ENCODE data around the gene VPS13D. TPM values are rescaled to one million over a fixed set of nuclear protein-coding genes. Genes with fewer than 3 reads are reported as not detected.

The VPS13D gene
- total RNA-seq, 1 donor from 2014 or later: 25.8 TPM

GRCh38 chr1:12496154-12496961 is 266.5 kb downstream of the VPS13D start:
- no peak for FAIRE-seq
- Histone ChIP-seq H3K4me3 (ENCODE audit: low read depth, low read length) (no peak overlapping the region), H3K36me3 (ENCODE audit: control insufficient read depth, insufficient read depth, low read length) (peaks cover 2% of the 10 kb centered on the region), H3K27me3 (ENCODE audit: control insufficient read depth, insufficient read depth, low read length) (no peaks in the 10 kb centered on the region)
- no peak for DNase-seq (ENCODE audit: low read depth)
- TF ChIP-seq, protein P1, sequence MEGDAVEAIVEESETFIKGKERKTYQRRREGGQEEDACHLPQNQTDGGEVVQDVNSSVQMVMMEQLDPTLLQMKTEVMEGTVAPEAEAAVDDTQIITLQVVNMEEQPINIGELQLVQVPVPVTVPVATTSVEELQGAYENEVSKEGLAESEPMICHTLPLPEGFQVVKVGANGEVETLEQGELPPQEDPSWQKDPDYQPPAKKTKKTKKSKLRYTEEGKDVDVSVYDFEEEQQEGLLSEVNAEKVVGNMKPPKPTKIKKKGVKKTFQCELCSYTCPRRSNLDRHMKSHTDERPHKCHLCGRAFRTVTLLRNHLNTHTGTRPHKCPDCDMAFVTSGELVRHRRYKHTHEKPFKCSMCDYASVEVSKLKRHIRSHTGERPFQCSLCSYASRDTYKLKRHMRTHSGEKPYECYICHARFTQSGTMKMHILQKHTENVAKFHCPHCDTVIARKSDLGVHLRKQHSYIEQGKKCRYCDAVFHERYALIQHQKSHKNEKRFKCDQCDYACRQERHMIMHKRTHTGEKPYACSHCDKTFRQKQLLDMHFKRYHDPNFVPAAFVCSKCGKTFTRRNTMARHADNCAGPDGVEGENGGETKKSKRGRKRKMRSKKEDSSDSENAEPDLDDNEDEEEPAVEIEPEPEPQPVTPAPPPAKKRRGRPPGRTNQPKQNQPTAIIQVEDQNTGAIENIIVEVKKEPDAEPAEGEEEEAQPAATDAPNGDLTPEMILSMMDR (IDR thresholded peaks at IDR 0.05; ENCODE audit: insufficient read depth, low read length, severe bottlenecking): no peak

DNA sequence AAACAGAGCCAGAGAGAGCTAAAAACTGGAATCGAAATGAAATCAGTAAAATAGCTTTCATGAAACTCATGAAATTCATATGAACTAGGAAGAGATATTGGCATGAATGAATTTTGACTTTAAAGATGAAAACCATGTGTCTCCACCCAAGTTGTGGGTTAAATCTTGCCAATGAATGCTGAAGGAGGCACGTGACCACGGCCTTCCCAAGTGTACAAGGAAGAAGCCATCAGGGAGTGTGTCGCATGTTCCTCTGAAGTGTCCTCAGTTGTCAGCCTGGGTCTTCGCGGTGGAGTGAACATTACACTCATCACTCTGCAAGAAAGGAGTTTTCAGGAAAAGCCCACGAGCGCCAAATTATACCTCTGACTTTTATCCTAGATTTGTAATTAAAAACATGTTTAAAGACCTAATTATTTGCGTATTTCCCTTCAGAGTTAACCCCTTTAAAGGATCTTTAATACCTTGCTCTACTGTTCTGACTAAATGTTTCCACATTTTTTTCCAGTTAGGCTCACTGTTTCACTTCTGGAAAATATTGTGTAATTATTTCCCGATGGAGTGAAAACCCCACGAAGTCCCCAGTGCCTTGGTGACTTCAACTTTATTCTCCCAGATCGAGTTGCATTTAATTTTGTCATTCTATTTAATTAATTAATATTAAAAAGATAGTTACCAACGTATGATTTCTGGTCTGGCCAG is 269.9 kb downstream of the VPS13D start:
- no peak for DNase-seq (ENCODE audit: low read depth)
- no peak overlapping the region for H3K4me3 ChIP-seq (ENCODE audit: low read depth, low read length)
- TF ChIP-seq, protein P1 (IDR thresholded peaks at IDR 0.05; ENCODE audit: insufficient read depth, low read length, severe bottlenecking): no peak
- peaks cover 3% of the 10 kb centered on the region for H3K36me3 ChIP-seq (ENCODE audit: control insufficient read depth, insufficient read depth, low read length)
- FAIRE-seq: no peak
- no peaks in the 10 kb centered on the region for H3K27me3 ChIP-seq (ENCODE audit: control insufficient read depth, insufficient read depth, low read length)

DNA sequence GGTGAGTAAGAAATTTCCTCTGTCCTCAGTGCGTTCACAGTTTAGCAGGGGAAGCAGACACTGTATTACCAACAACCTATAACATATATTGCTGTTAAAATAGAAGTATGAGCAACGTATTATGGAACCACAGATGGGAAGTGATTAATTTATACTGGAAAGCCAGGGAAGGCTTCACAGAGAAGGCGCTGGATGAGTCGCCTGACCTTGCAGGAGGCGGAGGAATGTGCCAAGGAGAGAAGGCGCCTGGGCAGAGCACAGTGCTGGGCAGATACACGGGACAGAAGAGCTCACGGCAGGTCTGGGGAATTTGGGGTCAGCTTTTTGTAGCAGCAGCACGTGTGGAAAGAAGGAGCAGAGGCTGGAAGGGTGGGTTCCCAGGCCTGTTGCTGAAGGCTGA is 271.8 kb downstream of the VPS13D start:
- TF ChIP-seq, protein P1 (IDR thresholded peaks at IDR 0.05; ENCODE audit: insufficient read depth, low read length, severe bottlenecking): no peak
- H3K27me3 ChIP-seq (ENCODE audit: control insufficient read depth, insufficient read depth, low read length): no peaks in the 10 kb centered on the region
- DNase-seq (ENCODE audit: low read depth) (peak; percentile 62), FAIRE-seq (no peak)
- H3K4me3 ChIP-seq (ENCODE audit: low read depth, low read length): no peak overlapping the region
- peaks cover 5% of the 10 kb centered on the region for H3K36me3 ChIP-seq (ENCODE audit: control insufficient read depth, insufficient read depth, low read length)

DNA sequence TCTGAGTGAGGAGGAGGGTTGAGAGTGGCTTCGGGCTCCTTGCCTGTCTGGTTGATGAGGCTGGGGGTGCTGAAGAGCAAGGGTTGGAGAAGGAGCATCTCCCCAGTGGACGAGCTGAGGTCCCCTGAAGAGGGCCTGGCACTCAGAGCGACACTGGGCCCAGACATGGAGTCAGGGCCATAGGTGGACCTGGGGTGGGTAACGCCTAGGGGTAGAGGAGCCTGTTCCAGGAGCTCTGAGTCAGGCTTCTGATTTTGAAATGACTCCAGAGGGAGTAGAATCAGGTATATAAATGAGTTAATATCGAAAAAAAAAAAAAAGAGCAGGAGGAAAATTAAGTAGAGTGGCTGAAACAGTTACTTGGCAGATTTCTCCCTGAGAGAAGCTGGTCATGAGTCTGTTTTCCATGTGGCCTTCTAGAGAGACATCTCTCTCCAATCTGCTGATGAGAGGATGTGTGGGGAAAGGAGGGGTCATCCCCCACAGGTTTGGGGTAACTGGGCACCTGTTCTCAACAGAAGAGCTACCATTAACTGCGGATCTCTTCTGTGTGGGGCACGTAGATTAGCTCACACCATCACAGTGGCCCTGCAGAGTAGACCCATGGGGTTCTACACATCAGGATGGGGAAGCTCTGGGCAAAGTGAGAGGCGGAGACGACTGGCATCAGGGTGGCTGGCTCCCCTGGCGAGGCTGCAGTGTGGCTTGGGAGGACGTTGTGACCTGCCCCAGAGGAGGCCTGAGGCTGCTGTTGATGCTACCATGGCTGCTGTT is 272.7 kb downstream of the VPS13D start:
- Histone ChIP-seq H3K36me3 (ENCODE audit: control insufficient read depth, insufficient read depth, low read length) (peaks cover 6% of the 10 kb centered on the region), H3K27me3 (ENCODE audit: control insufficient read depth, insufficient read depth, low read length) (no peaks in the 10 kb centered on the region), H3K4me3 (ENCODE audit: low read depth, low read length) (no peak overlapping the region)
- TF ChIP-seq, protein P1 (IDR thresholded peaks at IDR 0.05; ENCODE audit: insufficient read depth, low read length, severe bottlenecking): no peak
- DNase-seq (ENCODE audit: low read depth) (no peak), FAIRE-seq (no peak)

- Histone ChIP-seq H3K36me3 (ENCODE audit: control insufficient read depth, insufficient read depth, low read length) (peaks cover 10% of the 10 kb centered on the region), H3K27me3 (ENCODE audit: control insufficient read depth, insufficient read depth, low read length) (no peaks in the 10 kb centered on the region), H3K4me3 (ENCODE audit: low read depth, low read length) (no peak overlapping the region)
- TF ChIP-seq, protein P1 (IDR thresholded peaks at IDR 0.05; ENCODE audit: insufficient read depth, low read length, severe bottlenecking): no peak
- DNase-seq (ENCODE audit: low read depth) (no peak), FAIRE-seq (no peak)
Observed at GRCh38 chr1:12503709-12504108, 273.9 kb downstream of the VPS13D start.

Data from bronchial epithelial cell (primary cell).